ENCODE results near the gene PEX26. TPM values are rescaled to one million over a fixed set of nuclear protein-coding genes. Genes with fewer than 3 reads are reported as not detected.

Gene PEX26
- total and polyA plus RNA-seq, 2 donors (not counting 3 experiments of a cell fraction or from before 2014, with no cell fraction given) = 25.6 to 44.4 TPM

- H3K4me1 ChIP-seq (ENCODE audit: control insufficient read depth, extremely low read depth, insufficient read depth, low read length) = no peaks in the 10 kb centered on the region
- no peaks in the 10 kb centered on the region for H4K20me1 ChIP-seq (replicated peaks; ENCODE audit: control insufficient read depth, extremely low read depth, insufficient read depth, low read length)
- H3K9ac ChIP-seq (replicated peaks; ENCODE audit: extremely low read depth, insufficient read depth, low read length) = no peak overlapping the region
- ChIA-PET CTCF (interaction anchor here (1.0 kb wide), 1 partner anchor 11 kb away, joined by 3 read pairs; no protein-coding TSS in a partner anchor), POLR2A (no interaction called here)
- H3K4me3 ChIP-seq (replicated peaks in 1 of 3; ENCODE audit: insufficient read depth in 1 of 3, low read depth in 1 of 3, low read length in 3 of 3) = no peak overlapping the region
- H3K9me3 ChIP-seq (replicated peaks; ENCODE audit: control insufficient read depth, insufficient read depth, low read length) = no peaks in the 10 kb centered on the region
- dilution Hi-C loops (cut with MboI; ENCODE audit: extremely low pct_ligation_motif_present, low sequenced_read_pairs) = no loop called here
- no peaks in the 10 kb centered on the region for H3K79me2 ChIP-seq (ENCODE audit: control insufficient read depth, insufficient read depth, low read length)
- no peak overlapping the region for H2AFZ ChIP-seq (ENCODE audit: low read depth, low read length)
- FAIRE-seq (no peak), DNase-seq (ENCODE audit: low read depth, low spot score) (no peak)
- no peaks in the 10 kb centered on the region for H3K36me3 ChIP-seq (ENCODE audit: control insufficient read depth in 2 of 2, extremely low read depth in 1 of 2, insufficient read depth in 2 of 2, low read length in 2 of 2)
- no peaks in the 10 kb centered on the region for H3K9me1 ChIP-seq (replicated peaks; ENCODE audit: control insufficient read depth, extremely low read depth, insufficient read depth, low read length)
- no peaks in the 10 kb centered on the region for H3K27me3 ChIP-seq (ENCODE audit: control insufficient read depth in 2 of 2, insufficient read depth in 2 of 2, low read length in 2 of 2)
- H3K4me2 ChIP-seq (ENCODE audit: insufficient read depth, low read length) = no peak overlapping the region
- no TSS peak for BruUV-seq (replicated peaks)
- TF ChIP-seq POLR2AphosphoS5 (IDR thresholded peaks at IDR 0.05; ENCODE audit: insufficient read depth, low read depth, low read length) = no peak
- TF ChIP-seq EZH2 (IDR thresholded peaks at IDR 0.05; ENCODE audit: borderline replicate concordance, low read depth, low read length, severe bottlenecking) = no peak
- no peak for TF ChIP-seq CTCF (IDR thresholded peaks at IDR 0.05; ENCODE audit: extremely low read depth in 1 of 2, insufficient read depth in 1 of 2, low read depth in 1 of 2, low read length in 2 of 2)
- TF ChIP-seq JUN (IDR thresholded peaks at IDR 0.05; ENCODE audit: borderline replicate concordance, insufficient read depth, insufficient read length, low read depth) = no peak
- no peak for TF ChIP-seq FOS (IDR thresholded peaks at IDR 0.05; ENCODE audit: borderline replicate concordance, insufficient read depth, low read length)
- TF ChIP-seq MAX (IDR thresholded peaks at IDR 0.05; ENCODE audit: insufficient read depth, insufficient read length) = no peak
- no peak for TF ChIP-seq MYC (IDR thresholded peaks at IDR 0.05; ENCODE audit: low read depth, low read length)
- no peak for TF ChIP-seq POLR2A (IDR thresholded peaks at IDR 0.05; ENCODE audit: low read depth, low read length)
- TF ChIP-seq GATA2 (IDR thresholded peaks at IDR 0.05; ENCODE audit: insufficient read depth, insufficient read length, low read depth, low read length) = no peak
- intact Hi-C loops (cut with micrococcal nuclease) = no loop called here
- no peak overlapping the region for H3K27ac ChIP-seq (ENCODE audit: insufficient read depth, low read depth, low read length)
Measured at GRCh38 chr22:18103527-18104269, 25.9 kb downstream of the PEX26 start.

Measured in endothelial cell of umbilical vein (primary cell).